Measurements from ENCODE around the gene ZNF614. TPM values are rescaled to one million over a fixed set of nuclear protein-coding genes. Genes with fewer than 3 reads are reported as not detected.

Gene ZNF614
- total RNA-seq, 1 experiment from 2014 or later = 9.9 TPM

DNA sequence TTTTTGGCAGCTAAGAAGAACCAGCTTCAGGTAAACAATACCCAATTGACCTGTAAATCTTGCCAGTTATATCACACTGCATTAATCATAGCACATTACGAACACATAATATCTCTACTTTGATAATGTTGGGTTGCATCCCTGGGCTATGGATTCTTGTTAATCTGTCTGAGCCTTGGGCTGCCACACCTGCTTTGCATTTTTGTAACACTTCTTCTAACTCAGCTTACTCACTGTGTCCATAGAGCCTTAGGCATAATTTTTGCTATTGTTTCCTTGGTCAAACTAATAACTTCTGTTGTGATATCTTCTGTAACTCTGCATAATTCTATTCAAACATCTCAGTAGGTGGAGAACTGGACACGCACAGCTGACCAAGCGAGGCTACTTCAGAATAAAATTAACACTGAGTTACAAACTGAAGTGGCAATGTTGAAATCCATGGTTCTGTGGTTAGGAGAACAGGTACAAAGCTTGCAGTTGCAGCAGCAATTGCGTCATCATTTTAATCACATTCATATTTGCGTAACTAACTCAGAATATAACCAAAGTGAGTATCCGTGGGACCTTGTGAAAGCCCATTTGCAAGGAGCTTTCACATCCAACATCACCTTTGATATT is 48.0 kb downstream of the ZNF614 start:
- no peak for DNase-seq

GRCh38 chr19:51978882-51979281 is 49.3 kb downstream of the ZNF614 start:
- H3K9me2 ChIP-seq (ENCODE audit: insufficient read depth) = no peaks in the 10 kb centered on the region
- H3K27ac ChIP-seq = no peak overlapping the region
- no TSS peak for BruUV-seq (replicated peaks)
- CTCF ChIA-PET = no interaction called here
- no peaks in the 10 kb centered on the region for H4K20me1 ChIP-seq (ENCODE audit: insufficient read depth)
- no peak overlapping the region for H3K4me2 ChIP-seq
- no peak overlapping the region for H2AFZ ChIP-seq
- no peaks in the 10 kb centered on the region for H3K27me3 ChIP-seq (ENCODE audit: insufficient read depth, low read depth)
- H3K36me3 ChIP-seq (ENCODE audit: low read depth) = peaks cover 53% of the 10 kb centered on the region
- H3K4me3 ChIP-seq = no peak overlapping the region
- H3F3A ChIP-seq (ENCODE audit: insufficient read depth, low read depth) = 0 out of 2 replicates have a peak, but pooled peaks cover 5% of the 10 kb centered on the region
- intact Hi-C loops (cut with micrococcal nuclease; ENCODE audit: unreplicated experiment) = no loop called here
- no peak for DNase-seq
- peaks cover 69% of the 10 kb centered on the region for H3K9me3 ChIP-seq (ENCODE audit: insufficient read depth, low read depth)
- POLR2A ChIA-PET (ENCODE audit: unreplicated experiment) = no interaction called here
- no peaks in the 10 kb centered on the region for H3K4me1 ChIP-seq (replicated peaks; ENCODE audit: insufficient read depth)
- H3K79me2 ChIP-seq (ENCODE audit: low read depth) = peaks cover 44% of the 10 kb centered on the region
- no peak for TF ChIP-seq EZH2 (IDR thresholded peaks at IDR 0.05; ENCODE audit: low read depth)
- TF ChIP-seq, protein P1, sequence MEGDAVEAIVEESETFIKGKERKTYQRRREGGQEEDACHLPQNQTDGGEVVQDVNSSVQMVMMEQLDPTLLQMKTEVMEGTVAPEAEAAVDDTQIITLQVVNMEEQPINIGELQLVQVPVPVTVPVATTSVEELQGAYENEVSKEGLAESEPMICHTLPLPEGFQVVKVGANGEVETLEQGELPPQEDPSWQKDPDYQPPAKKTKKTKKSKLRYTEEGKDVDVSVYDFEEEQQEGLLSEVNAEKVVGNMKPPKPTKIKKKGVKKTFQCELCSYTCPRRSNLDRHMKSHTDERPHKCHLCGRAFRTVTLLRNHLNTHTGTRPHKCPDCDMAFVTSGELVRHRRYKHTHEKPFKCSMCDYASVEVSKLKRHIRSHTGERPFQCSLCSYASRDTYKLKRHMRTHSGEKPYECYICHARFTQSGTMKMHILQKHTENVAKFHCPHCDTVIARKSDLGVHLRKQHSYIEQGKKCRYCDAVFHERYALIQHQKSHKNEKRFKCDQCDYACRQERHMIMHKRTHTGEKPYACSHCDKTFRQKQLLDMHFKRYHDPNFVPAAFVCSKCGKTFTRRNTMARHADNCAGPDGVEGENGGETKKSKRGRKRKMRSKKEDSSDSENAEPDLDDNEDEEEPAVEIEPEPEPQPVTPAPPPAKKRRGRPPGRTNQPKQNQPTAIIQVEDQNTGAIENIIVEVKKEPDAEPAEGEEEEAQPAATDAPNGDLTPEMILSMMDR (conservative IDR thresholded peaks at IDR 0.05) = no peak

More for the DNA sequence above, 48.0 kb downstream of the ZNF614 start:
- no peak overlapping the region for H3K27ac ChIP-seq
- 0 out of 2 replicates have a peak, but pooled peaks cover 5% of the 10 kb centered on the region for H3F3A ChIP-seq (ENCODE audit: insufficient read depth, low read depth)
- H3K27me3 ChIP-seq (ENCODE audit: insufficient read depth, low read depth) = no peaks in the 10 kb centered on the region
- H3K36me3 ChIP-seq (ENCODE audit: low read depth) = peaks cover 45% of the 10 kb centered on the region
- no peaks in the 10 kb centered on the region for H4K20me1 ChIP-seq (ENCODE audit: insufficient read depth)
- H3K4me2 ChIP-seq = no peak overlapping the region
- H3K4me1 ChIP-seq (replicated peaks; ENCODE audit: insufficient read depth) = peaks cover 3% of the 10 kb centered on the region; the same call in 1 of the 2 replicates
- H3K79me2 ChIP-seq (ENCODE audit: low read depth) = peaks cover 58% of the 10 kb centered on the region
- H3K9me2 ChIP-seq (ENCODE audit: insufficient read depth) = no peaks in the 10 kb centered on the region
- CTCF ChIA-PET = no interaction called here
- TF ChIP-seq, protein P1 (conservative IDR thresholded peaks at IDR 0.05) = no peak
- no peak for TF ChIP-seq EZH2 (IDR thresholded peaks at IDR 0.05; ENCODE audit: low read depth)
- BruUV-seq (replicated peaks) = no TSS peak
- peaks cover 67% of the 10 kb centered on the region for H3K9me3 ChIP-seq (ENCODE audit: insufficient read depth, low read depth)
- POLR2A ChIA-PET (ENCODE audit: unreplicated experiment) = no interaction called here
- H3K4me3 ChIP-seq = peak overlapping the region; percentile 9; the same call in 1 of the 2 replicates
- H2AFZ ChIP-seq = no peak overlapping the region
- intact Hi-C loops (cut with micrococcal nuclease; ENCODE audit: unreplicated experiment) = loop anchor here (10.0 kb wide), 1 partner anchor 755 kb away; the partner anchor contains the start of gene ZNF611

GRCh38 chr19:51977346-51977745 is 50.8 kb downstream of the ZNF614 start:
- no peaks in the 10 kb centered on the region; the same call in 1 of the 2 replicates for H3F3A ChIP-seq (ENCODE audit: insufficient read depth, low read depth)
- intact Hi-C loops (cut with micrococcal nuclease; ENCODE audit: unreplicated experiment) = no loop called here
- H4K20me1 ChIP-seq (ENCODE audit: insufficient read depth) = no peaks in the 10 kb centered on the region
- H3K27ac ChIP-seq = no peak overlapping the region
- CTCF ChIA-PET = no interaction called here
- H3K4me1 ChIP-seq (replicated peaks; ENCODE audit: insufficient read depth) = no peaks in the 10 kb centered on the region
- no peaks in the 10 kb centered on the region for H3K9me2 ChIP-seq (ENCODE audit: insufficient read depth)
- no peak for DNase-seq
- TF ChIP-seq, protein P1 (conservative IDR thresholded peaks at IDR 0.05) = no peak
- no peak for TF ChIP-seq EZH2 (IDR thresholded peaks at IDR 0.05; ENCODE audit: low read depth)
- peaks cover 29% of the 10 kb centered on the region for H3K79me2 ChIP-seq (ENCODE audit: low read depth)
- no peak overlapping the region for H3K4me2 ChIP-seq
- no peak overlapping the region for H3K4me3 ChIP-seq
- peaks cover 59% of the 10 kb centered on the region for H3K36me3 ChIP-seq (ENCODE audit: low read depth)
- H3K9me3 ChIP-seq (ENCODE audit: insufficient read depth, low read depth) = peaks cover 67% of the 10 kb centered on the region
- POLR2A ChIA-PET (ENCODE audit: unreplicated experiment) = no interaction called here
- no peak overlapping the region for H2AFZ ChIP-seq
- BruUV-seq (replicated peaks) = no TSS peak
- no peaks in the 10 kb centered on the region for H3K27me3 ChIP-seq (ENCODE audit: insufficient read depth, low read depth)

All from PC-9 (cell line).